GM23338 (cell line): ENCODE results near the gene MLLT1.

Experiments used
- CREB1 ChIP-seq: fragments of 250-450 bp; sonication (Bioruptor Pico); IDR thresholded peaks from 2 replicates; pipeline ENCODE4 v1.5.0; 2020; ENCODE audit warnings: low read depth, mild to moderate bottlenecking, moderate library complexity
- ETS1 ChIP-seq: IDR thresholded peaks from 2 replicates; pipeline ENCODE4 v1.6.1; 2016; ENCODE audit warnings: antibody characterized with exemption
- EZH2 ChIP-seq: fragments of 200-600 bp; sonication (generic); IDR thresholded peaks from one replicate; pipeline ENCODE4 v1.8.0; 2017; ENCODE audit warnings: antibody characterized with exemption, mild to moderate bottlenecking, low read depth; ENCODE audit not compliant: unreplicated experiment
- EZH2phosphoT487 ChIP-seq: fragments of 200-600 bp; sonication (generic); IDR thresholded peaks from one replicate; pipeline ENCODE4 v1.8.1; 2018; ENCODE audit warnings: antibody characterized with exemption; ENCODE audit not compliant: unreplicated experiment
- JUNB ChIP-seq: IDR thresholded peaks from one replicate; pipeline ENCODE4 v1.6.1; 2016; ENCODE audit warnings: antibody characterized with exemption; ENCODE audit not compliant: unreplicated experiment
- POLR2AphosphoS5 ChIP-seq: IDR thresholded peaks from 2 replicates; pipeline ENCODE4 v1.6.1; 2016; ENCODE audit warnings: antibody characterized with exemption, low read depth
- REST ChIP-seq: IDR thresholded peaks from one replicate; pipeline ENCODE4 v1.6.1; 2018; ENCODE audit warnings: antibody characterized with exemption; ENCODE audit not compliant: unreplicated experiment
- STAT1 ChIP-seq: IDR thresholded peaks from one replicate; pipeline ENCODE4 v1.6.1; 2016; ENCODE audit warnings: antibody characterized with exemption; ENCODE audit not compliant: unreplicated experiment
- ZNF114 ChIP-seq: fragments of 250-450 bp; sonication (Bioruptor Pico); IDR thresholded peaks from 2 replicates; pipeline ENCODE4 v1.5.0; 2020; ENCODE audit warnings: mild to moderate bottlenecking, moderate library complexity
- ZNF331 ChIP-seq: fragments of 250-450 bp; sonication (Bioruptor Pico); IDR thresholded peaks from 2 replicates; pipeline ENCODE4 v1.5.0; 2020; ENCODE audit warnings: low read depth, mild to moderate bottlenecking, moderate library complexity
- ZNF462 ChIP-seq: fragments of 250-450 bp; sonication (Bioruptor Pico); IDR thresholded peaks from 2 replicates; pipeline ENCODE4 v1.5.0; 2020; ENCODE audit warnings: mild to moderate bottlenecking, moderate library complexity
- TF ChIP-seq, protein P1 (sequence below), 2 experiments: fragments of 200-600 bp in 1 of 2; sonication (generic) in 1 of 2; conservative IDR thresholded peaks; 2 replicates each; pipeline versions ENCODE4 v1.5.1 to v1.6.1; 2016 to 2017; ENCODE audit warnings: antibody characterized with exemption in 2 of 2, low read depth in 2 of 2, mild to moderate bottlenecking in 2 of 2, moderate library complexity in 1 of 2

- TF ChIP-seq, protein P1, sequence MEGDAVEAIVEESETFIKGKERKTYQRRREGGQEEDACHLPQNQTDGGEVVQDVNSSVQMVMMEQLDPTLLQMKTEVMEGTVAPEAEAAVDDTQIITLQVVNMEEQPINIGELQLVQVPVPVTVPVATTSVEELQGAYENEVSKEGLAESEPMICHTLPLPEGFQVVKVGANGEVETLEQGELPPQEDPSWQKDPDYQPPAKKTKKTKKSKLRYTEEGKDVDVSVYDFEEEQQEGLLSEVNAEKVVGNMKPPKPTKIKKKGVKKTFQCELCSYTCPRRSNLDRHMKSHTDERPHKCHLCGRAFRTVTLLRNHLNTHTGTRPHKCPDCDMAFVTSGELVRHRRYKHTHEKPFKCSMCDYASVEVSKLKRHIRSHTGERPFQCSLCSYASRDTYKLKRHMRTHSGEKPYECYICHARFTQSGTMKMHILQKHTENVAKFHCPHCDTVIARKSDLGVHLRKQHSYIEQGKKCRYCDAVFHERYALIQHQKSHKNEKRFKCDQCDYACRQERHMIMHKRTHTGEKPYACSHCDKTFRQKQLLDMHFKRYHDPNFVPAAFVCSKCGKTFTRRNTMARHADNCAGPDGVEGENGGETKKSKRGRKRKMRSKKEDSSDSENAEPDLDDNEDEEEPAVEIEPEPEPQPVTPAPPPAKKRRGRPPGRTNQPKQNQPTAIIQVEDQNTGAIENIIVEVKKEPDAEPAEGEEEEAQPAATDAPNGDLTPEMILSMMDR (conservative IDR thresholded peaks at IDR 0.05; ENCODE audit: low read depth in 2 of 2), result no peak
- TF ChIP-seq POLR2AphosphoS5, result no peak
- no peak for TF ChIP-seq EZH2phosphoT487
- TF ChIP-seq EZH2, result no peak
- TF ChIP-seq ZNF462 (CRISPR knock-in tag), result no peak
- no peak for TF ChIP-seq REST
- no peak for TF ChIP-seq ZNF331 (CRISPR knock-in tag)
- no peak for TF ChIP-seq ZNF114 (CRISPR knock-in tag)
- TF ChIP-seq ETS1, result no peak
- TF ChIP-seq JUNB, result no peak
- TF ChIP-seq STAT1, result no peak
- TF ChIP-seq CREB1 (CRISPR knock-in tag), result no peak
These were observed 9.0 kb downstream of the MLLT1 start for GRCh38 chr19:6270822-6271221.
